H9 (cell line): ENCODE data around the gene ULK3. TPM values are rescaled to one million over a fixed set of nuclear protein-coding genes. Genes with fewer than 3 reads are reported as not detected.

Source experiments
- DNase-seq: peaks from one replicate; pipeline ENCODE4 v3.0.0-alpha.2; 2017
- H2AFZ ChIP-seq: one replicate; pipeline ENCODE4 v1.6.1; 2013; ENCODE audit warnings: mild to moderate bottlenecking, low read length, control low read depth, moderate library complexity
- H2AK5ac ChIP-seq: 2 replicates; pipeline ENCODE4 v1.6.1; 2013; ENCODE audit warnings: low read length, control low read depth, mixed read lengths; ENCODE audit not compliant: insufficient read length
- H2BK120ac ChIP-seq: one replicate; pipeline ENCODE4 v1.6.1; 2013; ENCODE audit warnings: low read depth, mild to moderate bottlenecking, low read length, control low read depth, inconsistent platforms; ENCODE audit not compliant: poor library complexity, severe bottlenecking
- H2BK12ac ChIP-seq: 2 replicates; pipeline ENCODE4 v1.6.1; 2013; ENCODE audit warnings: low read length, control low read depth, mixed read lengths, low read depth; ENCODE audit not compliant: insufficient read length
- H2BK15ac ChIP-seq: 2 replicates; pipeline ENCODE4 v1.6.1; 2013; ENCODE audit warnings: low read depth, low read length, control low read depth
- H2BK20ac ChIP-seq: one replicate; pipeline ENCODE4 v1.6.1; 2013; ENCODE audit warnings: low read depth, mild to moderate bottlenecking, low read length, control low read depth, inconsistent platforms; ENCODE audit not compliant: poor library complexity, severe bottlenecking
- H2BK5ac ChIP-seq: 2 replicates; pipeline ENCODE4 v1.6.1; 2013; ENCODE audit warnings: low read length, control low read depth, mixed read lengths; ENCODE audit not compliant: insufficient read length
- H3K14ac ChIP-seq: 2 replicates; pipeline ENCODE4 v1.6.1; 2013; ENCODE audit warnings: low read length, control low read depth; ENCODE audit not compliant: insufficient read depth
- H3K18ac ChIP-seq: 2 replicates; pipeline ENCODE4 v1.6.1; 2013; ENCODE audit warnings: low read depth, mild to moderate bottlenecking, mixed read lengths, low read length, control low read depth; ENCODE audit not compliant: insufficient read length
- H3K23ac ChIP-seq: 2 replicates; pipeline ENCODE4 v1.6.1; 2013; ENCODE audit warnings: low read length, control low read depth, mixed read lengths, low read depth; ENCODE audit not compliant: insufficient read length
- H3K23me2 ChIP-seq: 2 replicates; pipeline ENCODE4 v1.6.1; 2013; ENCODE audit warnings: low read depth, mild to moderate bottlenecking, mixed read lengths, low read length, control low read depth; ENCODE audit not compliant: insufficient read length, poor library complexity, severe bottlenecking
- H3K27ac ChIP-seq: 2 replicates; pipeline ENCODE4 v1.5.1; 2013; ENCODE audit warnings: low read length, control low read depth, mixed read lengths, low read depth; ENCODE audit not compliant: insufficient read length
- H3K27me3 ChIP-seq: 2 replicates; pipeline ENCODE4 v1.6.1; 2013; ENCODE audit warnings: low read length, control low read depth, inconsistent platforms; ENCODE audit not compliant: insufficient read depth
- H3K4ac ChIP-seq: 2 replicates; pipeline ENCODE4 v1.6.1; 2013; ENCODE audit warnings: low read depth, mild to moderate bottlenecking, control low read depth, inconsistent platforms, low read length, moderate library complexity
- H3K4me1 ChIP-seq: 2 replicates; pipeline ENCODE4 v1.6.1; 2013; ENCODE audit warnings: low read length, control low read depth, inconsistent platforms; ENCODE audit not compliant: insufficient read depth
- H3K4me2 ChIP-seq: 2 replicates; pipeline ENCODE4 v1.6.1; 2013; ENCODE audit warnings: low read length, control low read depth, mixed read lengths; ENCODE audit not compliant: insufficient read length, insufficient read depth
- H3K56ac ChIP-seq: 2 replicates; pipeline ENCODE4 v1.6.1; 2013; ENCODE audit warnings: low read depth, mild to moderate bottlenecking, mixed read lengths, low read length, control low read depth; ENCODE audit not compliant: insufficient read length
- H3K79me1 ChIP-seq: 2 replicates; pipeline ENCODE4 v1.6.1; 2013; ENCODE audit warnings: low read depth, mild to moderate bottlenecking, moderate library complexity, low read length, control low read depth, inconsistent platforms; ENCODE audit not compliant: insufficient read depth, poor library complexity, severe bottlenecking
- H3K79me2 ChIP-seq: 2 replicates; pipeline ENCODE4 v1.6.1; 2013; ENCODE audit warnings: low read length, control low read depth, inconsistent platforms; ENCODE audit not compliant: insufficient read depth
- H3K9ac ChIP-seq: 2 replicates; pipeline ENCODE4 v1.6.1; 2013; ENCODE audit warnings: low read length, control low read depth, mixed read lengths; ENCODE audit not compliant: insufficient read length; ENCODE audit errors: extremely low read depth
- H3K9me3 ChIP-seq: one replicate; pipeline ENCODE4 v1.6.1; 2013; ENCODE audit warnings: low read depth, low read length, inconsistent platforms; ENCODE audit not compliant: control insufficient read depth
- H3T11ph ChIP-seq: one replicate; pipeline ENCODE4 v1.6.1; 2013; ENCODE audit warnings: mild to moderate bottlenecking, low read length, control low read depth, inconsistent platforms
- H4K20me1 ChIP-seq: one replicate; pipeline ENCODE4 v1.6.1; 2013; ENCODE audit not compliant: control insufficient read depth, insufficient read length, insufficient read depth
- H4K5ac ChIP-seq: 2 replicates; pipeline ENCODE4 v1.6.1; 2013; ENCODE audit warnings: low read depth, mild to moderate bottlenecking, mixed read lengths, low read length, control low read depth; ENCODE audit not compliant: insufficient read length
- H4K8ac ChIP-seq: replicated peaks from 2 replicates; pipeline ENCODE4 v1.6.1; 2013; ENCODE audit warnings: low read length, control low read depth, mixed read lengths, low read depth; ENCODE audit not compliant: insufficient read length
- H4K91ac ChIP-seq: 2 replicates; pipeline ENCODE4 v1.6.1; 2013; ENCODE audit warnings: low read depth, mild to moderate bottlenecking, moderate library complexity, mixed read lengths, low read length, control low read depth; ENCODE audit not compliant: insufficient read length
- H3K27ac Mint-ChIP-seq, 3 experiments: 2 replicates in 2 of 3; 3 replicates in 1 of 3; pipeline ENCODE4 v1.8.0; 2020 to 2021; ENCODE audit warnings: mixed read lengths in 3 of 3, mild to moderate bottlenecking in 1 of 3, moderate library complexity in 1 of 3
- H3K27me3 Mint-ChIP-seq: 2 replicates; pipeline ENCODE4 v1.8.0; 2021; ENCODE audit warnings: low read depth, mild to moderate bottlenecking, moderate library complexity, mixed read lengths
- H3K36me3 Mint-ChIP-seq, 3 experiments: 2 replicates in 2 of 3; 3 replicates in 1 of 3; pipeline ENCODE4 v1.8.0; 2020 to 2021; ENCODE audit warnings: low read depth in 3 of 3, mixed read lengths in 3 of 3; ENCODE audit not compliant: insufficient read depth in 1 of 3
- H3K4me1 Mint-ChIP-seq, 2 experiments: 2 replicates each; pipeline ENCODE4 v1.8.0; 2020; ENCODE audit warnings: mixed read lengths in 2 of 2
- H3K4me3 Mint-ChIP-seq, 2 experiments: 2 replicates in 1 of 2; 3 replicates in 1 of 2; pipeline ENCODE4 v1.8.0; 2020 to 2021; ENCODE audit warnings: mild to moderate bottlenecking in 2 of 2, mixed read lengths in 2 of 2, moderate library complexity in 1 of 2
- H3K9me3 Mint-ChIP-seq, 2 experiments: 2 replicates in 1 of 2; 3 replicates in 1 of 2; pipeline ENCODE4 v1.8.0; 2020; ENCODE audit warnings: mild to moderate bottlenecking in 2 of 2, mixed read lengths in 2 of 2, moderate library complexity in 1 of 2
- CTCF ChIP-seq: fragments of 200-600 bp; sonication (generic); conservative IDR thresholded peaks from 3 replicates; pipeline ENCODE4 v1.8.0; 2021; ENCODE audit warnings: antibody characterized with exemption, mild to moderate bottlenecking
- WGBS: extraction: QIAGEN DNeasy Blood & Tissue Kit; methylation state at CpG from one replicate; pipeline ENCODE4 v1.1.7; 2013; ENCODE audit warnings: missing lambda C conversion rate, low lambda C conversion rate, mixed read lengths; ENCODE audit not compliant: insufficient read length; ENCODE audit errors: extremely low coverage; 5-methylcytosine and 5-hydroxymethylcytosine counted together
- total RNA-seq: library from RNA; stranded (reverse); gene quantifications from 2 replicates; pipeline ENCODE4 v1.2.1, GENCODE V29; 2021

The ULK3 gene
- total RNA-seq, 1 experiment from 2014 or later, result 34.0 TPM

- H3K27ac ChIP-seq, result no peak overlapping the region
- H4K5ac ChIP-seq, result no peak overlapping the region
- no peak overlapping the region for H4K8ac ChIP-seq
- H3K14ac ChIP-seq, result no peak overlapping the region
- no peak overlapping the region for H3K56ac ChIP-seq
- Mint-ChIP-seq H3K4me1 (peaks cover 4 to 28% of the 10 kb centered on the region in 2 experiments; a peak in 3 of 4 replicates), H3K9me3 (no peaks in the 10 kb centered on the region), H3K27ac (no peak overlapping the region), H3K36me3 (no peaks in the 10 kb centered on the region), H3K4me3 (peak overlapping the region in 1 of 2 experiments; percentile 65; a peak in 3 of 5 replicates), H3K27me3 (peaks cover 68% of the 10 kb centered on the region)
- no peak overlapping the region for H2BK20ac ChIP-seq
- no peak overlapping the region for H3T11ph ChIP-seq
- no peaks in the 10 kb centered on the region for H3K23me2 ChIP-seq
- no peak overlapping the region for H2BK15ac ChIP-seq
- no peak overlapping the region for H3K9ac ChIP-seq
- H3K27me3 ChIP-seq, result peaks cover 10% of the 10 kb centered on the region; the same call in 1 of the 2 replicates
- no peak for TF ChIP-seq CTCF
- WGBS, result no CpG with 5 or more reads among the region's 21 CpGs
- DNase-seq, result no peak
- H3K79me1 ChIP-seq, result no peaks in the 10 kb centered on the region
- no peaks in the 10 kb centered on the region for H4K20me1 ChIP-seq
- no peak overlapping the region for H2AFZ ChIP-seq
- H3K4me2 ChIP-seq, result peak overlapping the region; percentile 24
- H2AK5ac ChIP-seq, result no peak overlapping the region
- no peak overlapping the region for H3K23ac ChIP-seq
- H3K9me3 ChIP-seq, result no peaks in the 10 kb centered on the region
- no peak overlapping the region for H2BK5ac ChIP-seq
- H3K79me2 ChIP-seq, result no peaks in the 10 kb centered on the region
- H4K91ac ChIP-seq, result no peak overlapping the region
- H3K4me1 ChIP-seq, result no peaks in the 10 kb centered on the region
- H3K4ac ChIP-seq, result no peak overlapping the region
- peak overlapping the region; percentile 4 for H3K18ac ChIP-seq
- no peak overlapping the region for H2BK120ac ChIP-seq
- no peak overlapping the region for H2BK12ac ChIP-seq
These were observed 16.0 kb downstream of the ULK3 start for GRCh38 chr15:74826921-74827320.
